ENCODE data around the gene ATE1.
"Not testable (repeated sequence)": the region's sequence is repeated elsewhere in the genome, so short reads cannot be mapped to it uniquely, and the experiment has no call there.

Gene ATE1

DNA sequence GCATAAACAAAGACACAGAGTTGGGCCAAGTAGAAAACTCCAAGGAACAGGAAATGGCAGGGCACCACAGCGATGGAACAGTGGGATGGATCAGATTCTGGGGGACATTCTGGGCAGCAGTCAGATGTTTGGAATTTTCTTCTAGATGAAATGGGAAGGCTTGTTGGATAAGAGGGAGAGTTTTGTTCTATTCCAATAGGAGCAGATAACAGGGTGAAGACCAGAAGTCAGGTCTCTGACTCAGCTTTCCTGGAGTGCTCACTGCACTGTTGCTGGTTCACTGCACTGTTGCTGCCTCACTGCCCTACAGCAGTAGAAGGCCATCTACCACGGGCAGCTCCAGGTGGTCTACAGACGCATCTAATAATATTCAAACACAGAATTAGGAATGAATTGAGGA is 135.6 kb downstream of the ATE1 start:
- no peak for DNase-seq (ENCODE audit: low read depth, low spot score)

DNA sequence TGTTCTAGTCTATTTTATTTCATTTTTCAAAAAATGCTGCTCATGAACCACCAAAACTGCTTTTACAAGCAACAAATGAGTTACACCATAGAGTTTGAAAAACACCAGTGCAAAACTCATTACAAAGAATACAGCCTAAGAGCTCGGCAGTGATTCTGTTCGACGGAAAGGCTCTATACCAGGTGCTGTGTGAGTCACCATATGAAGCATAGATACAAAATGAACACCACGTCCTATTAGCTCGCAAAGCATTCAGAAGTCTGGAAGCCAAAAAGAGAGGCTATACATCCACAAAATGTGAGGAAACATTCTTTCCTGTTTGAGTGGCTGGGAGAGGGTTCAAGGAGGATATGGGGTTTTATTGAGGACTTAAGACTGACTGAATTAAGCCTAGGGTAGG is 136.1 kb downstream of the ATE1 start:
- no peak for DNase-seq (ENCODE audit: low read depth, low spot score)

DNA sequence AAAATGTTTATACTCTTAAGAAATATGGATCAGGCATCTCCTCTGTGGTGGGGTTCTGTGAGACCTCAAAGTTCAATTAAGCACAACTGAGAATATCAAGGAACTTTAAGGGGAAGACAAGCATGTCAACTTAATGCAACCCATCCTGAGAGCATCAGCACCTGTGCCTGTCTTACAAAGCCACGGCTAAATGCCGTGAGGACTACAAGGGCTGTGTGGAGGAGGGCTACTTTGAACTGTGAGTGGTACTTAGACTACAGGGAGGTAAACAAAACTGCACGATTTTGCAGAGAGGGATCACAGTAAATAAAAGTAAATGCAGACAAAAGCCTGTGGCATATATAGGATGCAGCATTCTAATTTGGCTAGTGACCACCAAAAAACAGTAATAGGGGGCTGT is 139.1 kb downstream of the ATE1 start:
- DNase-seq (ENCODE audit: low read depth, low spot score) = no peak

DNA sequence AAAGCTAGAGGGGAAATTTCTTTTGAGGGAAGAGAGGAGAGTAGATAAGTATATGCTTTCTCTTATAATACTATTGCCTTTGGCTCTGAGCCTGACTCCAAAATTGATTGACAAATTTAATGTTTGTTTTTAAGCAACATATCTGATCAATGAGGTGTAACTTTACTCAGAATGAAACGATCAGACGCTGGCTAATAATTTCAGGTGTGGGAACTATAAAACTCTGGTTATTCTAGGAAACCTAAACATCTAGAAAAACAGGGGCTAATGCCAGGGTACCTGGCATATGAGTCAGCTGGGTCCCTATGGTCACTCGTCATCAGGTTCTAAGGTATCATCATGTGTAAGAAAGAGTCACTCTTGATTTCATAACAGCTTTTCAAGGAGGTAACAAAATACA is 139.7 kb downstream of the ATE1 start:
- DNase-seq (ENCODE audit: low read depth, low spot score) = no peak

DNA sequence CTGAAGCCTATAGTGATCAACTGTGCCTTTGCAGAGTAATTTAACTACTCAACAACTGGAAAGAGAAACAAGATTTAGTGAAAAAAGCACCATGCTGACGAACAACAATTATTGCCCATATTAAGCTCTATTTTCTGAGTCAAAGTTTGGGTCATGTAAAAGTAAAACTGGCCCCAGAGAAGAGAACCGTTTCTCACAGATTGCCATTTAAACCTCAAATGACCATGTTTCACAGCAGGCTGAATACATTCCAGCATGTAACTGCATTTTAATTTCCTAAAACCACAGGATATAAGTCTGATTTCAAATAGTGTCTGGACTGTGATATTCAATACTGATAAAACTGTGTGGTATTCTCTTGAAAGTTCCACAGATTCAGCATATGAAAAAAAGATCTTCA is 140.7 kb downstream of the ATE1 start:
- no peak for DNase-seq (ENCODE audit: low read depth, low spot score)

DNA sequence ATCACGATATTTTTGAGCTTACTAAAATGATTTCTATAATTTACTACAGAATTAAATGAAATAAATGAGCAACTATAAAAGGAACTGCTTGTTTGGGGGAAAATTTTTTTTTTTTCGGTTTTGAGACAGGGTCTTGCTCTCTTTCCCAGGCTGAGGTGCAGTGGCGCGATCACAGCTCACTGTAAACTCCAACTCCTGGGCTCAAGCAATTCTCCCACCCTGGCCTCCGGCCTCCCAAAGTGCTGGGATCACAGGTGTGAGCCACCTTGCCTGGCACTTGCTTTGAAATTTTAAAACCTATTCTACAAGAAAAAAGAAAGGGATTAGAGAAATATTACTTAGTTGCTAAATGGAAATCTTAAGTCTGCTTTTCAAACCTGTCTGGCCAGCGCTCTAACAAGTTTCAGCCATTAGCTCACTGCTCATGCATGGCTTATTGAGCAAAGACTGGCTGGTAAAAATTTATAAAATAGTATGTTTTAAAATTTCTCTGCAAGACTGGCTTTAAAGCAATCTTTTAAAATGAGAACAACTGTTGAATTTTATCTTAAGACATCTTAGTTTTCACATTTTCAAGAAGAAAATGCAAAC is 144.0 kb downstream of the ATE1 start:
- no peak for DNase-seq (ENCODE audit: low read depth, low spot score)

DNA sequence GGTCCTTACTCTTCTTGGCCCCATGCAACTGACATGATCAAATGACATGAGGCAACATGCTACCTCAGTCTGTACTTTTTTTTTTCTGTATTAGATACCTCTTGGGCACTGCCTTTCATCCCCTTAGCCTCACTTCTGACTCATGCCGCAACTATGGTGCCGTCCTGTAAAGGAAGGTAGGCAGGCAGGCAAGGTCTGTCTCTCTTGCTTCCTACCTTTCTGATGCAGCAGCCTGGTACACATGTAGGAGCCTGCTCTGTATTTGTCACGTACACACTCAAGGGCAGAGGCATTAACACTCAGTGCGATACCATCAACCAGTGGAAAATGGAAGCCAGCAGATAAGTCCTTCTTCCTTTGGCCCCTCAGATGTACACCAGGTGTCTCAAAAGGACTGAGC is 146.7 kb downstream of the ATE1 start:
- no peak for DNase-seq (ENCODE audit: low read depth, low spot score)

DNA sequence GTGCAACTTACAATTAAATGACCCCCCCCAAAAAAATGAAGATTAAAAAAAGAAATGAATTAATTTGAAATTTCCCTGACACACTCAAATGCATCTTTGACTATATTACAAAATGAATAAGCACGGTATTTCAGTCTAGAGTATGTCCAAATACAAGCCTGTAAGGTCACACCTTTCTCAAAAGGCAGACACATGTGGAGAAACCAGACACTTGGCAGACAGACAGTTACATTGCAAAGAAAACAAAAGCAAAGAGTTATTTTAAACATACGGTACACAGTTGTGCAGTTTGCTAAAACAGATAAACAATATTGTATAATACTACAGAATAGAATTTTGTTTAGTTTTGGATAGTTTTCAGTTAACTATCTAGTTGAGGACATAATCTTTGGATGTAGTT is 153.0 kb downstream of the ATE1 start:
- no peak for DNase-seq (ENCODE audit: low read depth, low spot score)

DNA sequence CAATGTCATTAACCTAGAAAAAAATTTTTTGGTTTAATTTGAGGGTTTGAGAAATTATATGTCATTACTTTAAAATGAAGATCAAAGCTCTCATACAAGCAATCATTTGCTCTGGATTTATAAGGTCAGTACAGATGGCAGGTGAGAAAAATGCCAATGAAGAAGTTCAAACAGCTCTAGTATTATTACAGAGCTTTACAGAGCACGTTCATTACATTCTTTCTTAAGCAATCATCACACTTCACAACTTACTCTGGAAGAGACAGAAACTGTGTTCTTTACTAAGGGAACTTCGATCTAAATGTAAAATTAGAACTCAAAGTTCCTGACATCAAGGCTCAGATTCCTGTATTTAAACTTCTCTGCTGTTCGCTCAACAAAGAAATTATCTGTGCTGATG is 153.4 kb downstream of the ATE1 start:
- DNase-seq (ENCODE audit: low read depth, low spot score) = no peak

DNA sequence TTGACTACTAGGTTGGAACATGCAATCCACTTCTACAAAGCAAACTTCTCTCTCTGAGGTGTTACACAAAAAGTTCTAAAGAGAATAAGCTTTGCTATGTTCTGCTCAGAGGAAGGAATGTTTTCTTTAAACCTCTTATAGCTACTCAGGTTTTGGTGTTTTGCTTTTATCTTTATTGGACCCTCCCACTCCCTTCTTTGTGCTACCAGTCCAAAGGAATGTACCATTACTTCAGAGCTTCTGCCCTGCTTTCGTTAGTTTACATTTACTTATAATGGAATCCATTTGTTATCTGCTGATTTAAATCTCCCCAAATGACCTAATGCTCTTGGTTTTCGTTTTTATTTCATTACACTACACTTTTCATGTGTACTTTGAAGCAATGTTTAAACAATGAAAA is 154.9 kb downstream of the ATE1 start:
- DNase-seq (ENCODE audit: low read depth, low spot score) = no peak

DNA sequence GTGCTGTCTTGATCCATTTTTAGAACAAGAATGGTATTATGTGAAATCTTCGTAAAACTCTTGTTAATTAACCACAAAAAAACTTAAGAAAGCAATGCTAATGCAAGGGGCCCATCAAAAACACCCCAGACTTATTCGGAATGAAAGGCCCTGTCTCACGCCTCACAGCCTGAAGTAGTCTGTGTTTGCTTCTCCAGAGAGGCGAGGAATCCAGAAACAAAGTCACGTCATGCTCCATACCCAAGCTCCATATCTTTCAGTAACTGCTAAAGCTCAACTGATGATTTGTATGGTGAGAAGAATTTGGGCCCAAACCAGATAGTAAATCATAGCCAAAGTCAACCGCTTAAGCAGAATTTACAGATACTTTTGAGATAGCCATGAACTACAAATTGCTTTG is 155.4 kb downstream of the ATE1 start:
- no peak for DNase-seq (ENCODE audit: low read depth, low spot score)

DNA sequence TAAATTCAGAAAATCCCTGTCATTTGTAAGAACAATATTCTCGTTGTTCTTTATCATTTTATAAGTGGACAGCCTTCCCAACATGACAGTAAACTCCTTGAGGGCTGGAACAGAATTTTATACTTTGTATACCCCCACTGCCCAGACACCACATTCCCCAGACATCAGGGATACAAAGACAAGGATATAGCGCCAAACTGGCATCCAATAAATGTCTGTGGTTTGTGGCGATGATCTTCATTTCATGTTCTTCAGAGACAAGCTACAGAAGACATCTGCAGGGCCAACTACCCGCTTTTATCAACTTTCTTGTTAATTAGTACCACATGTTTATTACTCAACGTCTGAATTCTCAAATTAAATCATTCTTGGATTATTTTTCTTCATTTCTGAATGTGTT is 155.9 kb downstream of the ATE1 start:
- no peak for DNase-seq (ENCODE audit: low read depth, low spot score)

DNA sequence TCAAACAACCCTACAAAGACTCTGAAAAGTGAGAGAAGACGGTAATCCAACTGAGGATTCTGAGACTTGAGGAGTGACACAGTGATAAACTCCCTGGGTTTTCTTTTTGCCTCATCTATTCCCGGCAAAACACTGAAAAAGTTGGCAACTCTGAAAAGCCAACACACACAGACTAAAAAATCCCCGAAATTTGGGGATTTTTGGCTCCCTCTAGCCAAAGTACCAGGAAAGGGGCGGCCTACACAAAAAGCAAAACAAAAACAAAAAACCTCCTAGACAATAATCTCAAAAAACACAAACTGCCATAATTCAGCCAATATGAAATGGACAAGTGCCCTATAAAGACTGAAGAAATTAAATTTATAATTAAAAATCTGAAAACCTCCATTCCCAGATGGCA is 161.4 kb downstream of the ATE1 start:
- DNase-seq (ENCODE audit: low read depth, low spot score) = no peak

DNA sequence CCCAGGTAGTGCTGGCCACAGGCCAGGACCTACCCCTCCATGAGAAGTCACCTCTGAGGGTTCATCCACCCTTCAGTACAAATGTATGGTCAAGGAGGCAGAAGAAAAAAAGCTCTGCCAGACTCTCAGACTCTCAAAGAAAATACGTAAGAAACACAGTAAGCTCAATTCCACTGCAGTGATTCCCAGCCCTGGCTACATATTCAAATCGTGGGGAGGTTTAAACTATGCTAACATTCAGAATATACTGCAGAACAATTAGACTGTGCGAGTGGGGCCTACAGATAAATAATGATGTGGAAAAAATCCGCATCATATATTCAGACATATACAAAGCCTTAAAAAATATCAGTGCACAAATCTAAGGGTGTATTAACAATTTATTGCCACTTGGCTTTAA is 162.6 kb downstream of the ATE1 start:
- no peak for DNase-seq (ENCODE audit: low read depth, low spot score)

DNA sequence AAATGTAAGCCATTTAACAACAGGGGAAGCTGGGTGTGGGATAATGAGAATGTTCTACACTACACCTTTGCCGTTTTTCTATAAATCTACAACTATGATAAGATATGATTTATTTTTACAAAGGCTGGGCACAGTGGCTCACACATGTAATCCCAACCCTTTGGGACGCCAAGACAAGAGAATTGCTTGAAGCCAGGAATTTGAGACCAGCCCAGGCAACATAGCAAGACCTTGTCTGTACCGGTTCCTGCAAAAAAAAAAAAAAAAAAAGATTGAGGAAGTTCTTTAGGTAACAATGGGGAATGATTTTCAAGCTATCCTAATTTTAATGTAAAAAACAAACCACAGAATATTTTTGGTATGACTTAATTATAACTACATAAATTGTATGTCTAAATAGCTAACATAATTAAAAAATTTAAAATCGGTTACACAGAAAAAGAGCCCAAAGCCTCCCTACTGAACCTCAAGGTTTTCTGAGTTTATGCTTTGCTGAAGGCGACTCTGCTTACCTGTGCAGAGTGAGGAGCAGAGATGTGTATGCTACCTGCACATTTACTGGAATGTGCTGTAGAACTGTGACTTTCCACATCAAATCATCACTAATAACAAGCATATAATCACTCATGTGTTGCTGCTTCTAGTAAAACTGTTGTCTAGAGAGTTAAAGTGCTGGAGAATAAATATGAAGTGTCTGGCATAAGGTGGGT is 163.4 kb downstream of the ATE1 start:
- no peak for DNase-seq (ENCODE audit: low read depth, low spot score)

DNA sequence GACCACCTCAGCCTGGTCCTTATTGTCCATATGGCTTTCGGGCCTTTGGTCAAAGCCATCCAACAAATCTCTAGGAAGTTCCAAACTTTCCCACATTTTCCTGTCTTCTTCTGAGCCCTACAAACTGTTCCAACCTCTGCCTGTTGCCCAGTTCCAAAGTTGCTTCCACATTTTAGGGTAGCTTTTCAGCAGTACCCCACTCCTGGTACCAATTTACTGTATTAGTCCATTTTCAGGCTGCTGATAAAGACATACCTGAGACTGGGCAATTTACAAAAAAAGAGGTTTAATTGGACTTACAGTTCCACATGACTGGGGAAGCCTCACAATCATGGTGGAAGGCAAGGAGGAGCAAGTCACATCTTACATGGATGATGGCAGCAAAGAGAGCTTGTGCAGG is 170.6 kb downstream of the ATE1 start:
- DNase-seq (ENCODE audit: low read depth, low spot score) = not testable (repeated sequence)

DNA sequence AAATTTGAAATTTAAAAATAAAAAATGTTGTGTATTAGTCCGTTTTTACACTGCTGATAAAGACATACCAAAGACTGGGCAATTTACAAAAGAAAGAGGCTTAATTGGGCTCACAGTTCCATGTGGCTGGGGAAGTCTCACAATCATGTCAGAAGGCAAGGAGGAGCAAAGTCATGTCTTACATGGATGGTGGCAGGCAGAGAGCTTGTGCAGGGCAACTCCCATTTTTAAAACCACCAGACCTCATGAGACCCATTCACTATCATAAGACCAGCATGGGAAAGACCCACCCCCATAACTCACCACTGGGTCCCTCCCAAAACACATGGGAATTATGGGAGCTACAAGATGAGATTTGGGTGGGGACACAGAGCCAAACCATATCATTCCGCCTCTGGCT is 172.3 kb downstream of the ATE1 start:
- DNase-seq (ENCODE audit: low read depth, low spot score) = not testable (repeated sequence)

DNA sequence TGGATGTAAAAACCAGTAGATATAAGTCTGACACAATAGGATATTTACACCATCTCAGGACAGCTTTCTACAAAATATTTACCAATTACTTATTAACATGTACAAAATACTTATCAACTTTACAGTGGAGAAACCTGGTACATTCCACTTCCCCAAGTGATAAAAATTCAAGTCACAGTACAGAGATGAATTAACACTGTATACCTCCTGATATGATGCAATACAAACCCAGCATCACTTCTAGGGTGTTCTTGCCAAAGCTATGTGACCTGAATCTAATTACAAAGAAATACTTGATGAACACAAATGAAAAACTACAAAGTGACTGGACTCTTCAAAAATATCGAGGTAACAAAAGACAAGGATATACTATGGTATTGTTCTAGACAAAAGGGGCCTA is 173.2 kb downstream of the ATE1 start:
- no peak for DNase-seq (ENCODE audit: low read depth, low spot score)

DNA sequence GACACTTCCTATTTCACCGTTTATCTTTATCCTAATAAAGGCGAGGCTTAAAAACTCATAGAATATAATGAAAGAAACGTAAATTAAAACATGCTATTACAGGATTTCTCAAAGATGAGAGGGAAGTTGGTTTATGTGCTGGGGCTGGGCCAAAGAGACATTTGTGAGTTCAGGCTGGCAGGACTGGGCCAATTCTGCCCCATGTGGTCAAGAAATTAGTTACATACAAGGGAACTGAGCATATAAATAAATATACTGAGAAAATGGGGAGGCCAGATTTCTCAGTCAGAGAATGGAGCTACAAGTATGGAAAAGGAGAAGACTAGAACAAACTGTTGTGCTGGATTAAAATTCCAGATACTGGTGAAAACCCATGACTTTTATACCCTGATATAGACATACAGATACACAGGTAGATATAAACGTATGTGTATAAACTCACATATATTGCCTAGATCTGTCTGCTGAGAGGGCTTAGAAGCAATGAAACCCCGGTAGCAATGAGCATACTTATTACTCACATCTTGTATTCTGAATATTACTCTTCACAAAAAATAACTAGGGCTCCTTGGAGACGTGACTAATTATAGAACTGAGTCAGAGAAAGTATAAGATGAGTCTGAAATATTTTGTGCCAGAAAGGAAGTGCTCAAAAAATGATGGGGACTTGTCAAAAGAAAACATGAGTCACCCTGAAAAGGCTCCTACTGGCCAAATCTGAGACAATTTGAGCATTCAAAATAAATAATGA is 173.9 kb downstream of the ATE1 start:
- DNase-seq (ENCODE audit: low read depth, low spot score) = no peak

DNA sequence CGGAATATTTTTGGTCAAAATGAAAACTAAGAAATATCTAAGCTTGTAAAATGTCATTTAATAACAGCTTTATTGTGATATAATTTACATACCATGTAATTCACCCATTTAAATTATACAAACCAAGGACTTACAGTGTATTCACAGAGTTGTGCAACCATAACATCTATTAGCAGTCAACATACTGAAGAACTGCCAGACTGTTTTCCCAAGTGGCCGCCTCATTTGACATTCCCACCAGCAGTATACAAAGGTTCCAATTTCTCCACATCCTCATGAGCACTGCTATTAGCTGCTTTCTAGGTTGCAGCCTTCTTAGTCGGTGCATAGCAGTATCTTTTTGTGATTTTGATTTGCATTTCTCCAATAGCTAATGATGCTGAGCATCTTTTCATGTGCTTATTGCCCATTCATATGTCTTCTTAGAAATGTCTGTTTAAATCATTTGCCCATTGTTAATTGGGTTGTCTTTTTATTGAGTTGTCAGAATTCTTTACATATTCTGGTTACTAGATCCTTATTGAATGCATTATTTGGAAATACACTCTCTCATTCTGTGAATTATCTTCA is 176.6 kb downstream of the ATE1 start:
- no peak for DNase-seq (ENCODE audit: low read depth, low spot score)

DNA sequence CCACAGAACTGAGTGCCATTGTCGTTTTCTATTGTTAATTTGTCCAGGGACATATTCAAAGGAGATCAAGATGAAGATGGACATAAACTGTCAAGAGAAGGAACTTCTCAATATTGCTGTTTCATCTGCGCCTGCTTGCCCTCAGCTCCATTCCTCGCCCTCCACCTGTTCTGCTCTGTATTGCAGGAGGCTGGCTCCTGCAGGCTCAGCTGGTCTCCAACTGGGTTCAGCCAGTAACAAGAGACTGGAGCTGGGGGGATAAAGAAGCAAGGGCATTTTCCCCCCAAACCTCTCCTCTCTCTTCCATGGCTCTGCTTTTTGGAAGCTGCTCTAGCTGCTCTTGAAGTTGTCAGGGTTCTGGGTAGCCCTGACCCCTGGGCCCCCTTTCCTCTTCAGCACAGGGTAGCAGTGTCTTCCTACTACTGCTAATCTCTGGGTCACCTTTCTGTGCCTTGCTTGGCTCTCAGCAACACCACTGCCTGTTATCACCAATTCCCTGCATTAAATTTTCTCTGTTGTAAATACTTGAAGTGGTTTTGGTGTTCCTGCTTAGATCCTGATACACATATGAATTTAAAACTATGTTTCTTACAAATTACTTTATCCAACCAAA is 180.6 kb downstream of the ATE1 start:
- no peak for DNase-seq (ENCODE audit: low read depth, low spot score)

DNA sequence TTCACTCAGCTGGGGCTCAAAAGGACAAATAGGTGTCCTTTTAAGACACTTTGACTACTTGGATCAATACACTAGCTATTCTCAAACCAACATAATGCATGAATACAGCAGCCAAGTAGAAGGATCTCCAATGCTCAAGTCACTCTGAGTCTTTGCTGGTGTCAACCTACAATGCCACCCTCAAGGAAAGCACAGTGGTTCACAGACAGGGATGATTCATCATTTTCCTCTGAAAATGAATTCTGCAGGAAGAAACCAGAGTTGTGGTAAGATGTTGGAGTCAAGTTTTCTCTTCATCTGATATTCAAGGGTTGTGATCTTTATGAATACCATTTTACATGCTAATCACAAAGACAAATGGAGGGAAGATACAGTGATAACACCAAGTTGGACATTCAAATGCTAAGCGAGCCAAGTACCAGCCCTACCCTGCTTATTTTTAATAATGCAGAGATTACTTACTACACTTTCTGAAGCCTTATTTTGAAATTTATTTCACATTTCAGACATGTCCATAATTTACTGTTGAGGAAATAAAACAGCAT is 186.5 kb downstream of the ATE1 start:
- no peak for DNase-seq (ENCODE audit: low read depth, low spot score)
